ENCODE data around the gene GALNT5.

The GALNT5 gene

GRCh38 chr2:157362627-157363026 lies 105.1 kb downstream of the GALNT5 start:
- no peak for DNase-seq (ENCODE audit: low read depth in 3 of 3, low spot score in 1 of 3)

GRCh38 chr2:157363612-157364101 lies 106.2 kb downstream of the GALNT5 start:
- no peak for DNase-seq (ENCODE audit: low read depth in 3 of 3, low spot score in 1 of 3)

Data from stimulated activated CD4-positive, alpha-beta T cell treated with anti-CD3 and anti-CD28 coated beads, TNF-alpha, amount 100 ng/mL, for 1 hour (primary cell).